HG02623 (cell line): Measurements from ENCODE around the gene TRAIP.
A peak's percentile ranks its signal among the peaks of the same experiment; 100 is the strongest.
"Not testable (repeated sequence)": the region's sequence is repeated elsewhere in the genome, so short reads cannot be mapped to it uniquely, and the experiment has no call there.

Experiments
- ATAC-seq: cut with Tn5 transposase; IDR thresholded peaks from one replicate; pipeline ENCODE4 v1.9.1; 2021; ENCODE audit warnings: moderate library complexity; ENCODE audit not compliant: unreplicated experiment

Gene TRAIP, protein sequence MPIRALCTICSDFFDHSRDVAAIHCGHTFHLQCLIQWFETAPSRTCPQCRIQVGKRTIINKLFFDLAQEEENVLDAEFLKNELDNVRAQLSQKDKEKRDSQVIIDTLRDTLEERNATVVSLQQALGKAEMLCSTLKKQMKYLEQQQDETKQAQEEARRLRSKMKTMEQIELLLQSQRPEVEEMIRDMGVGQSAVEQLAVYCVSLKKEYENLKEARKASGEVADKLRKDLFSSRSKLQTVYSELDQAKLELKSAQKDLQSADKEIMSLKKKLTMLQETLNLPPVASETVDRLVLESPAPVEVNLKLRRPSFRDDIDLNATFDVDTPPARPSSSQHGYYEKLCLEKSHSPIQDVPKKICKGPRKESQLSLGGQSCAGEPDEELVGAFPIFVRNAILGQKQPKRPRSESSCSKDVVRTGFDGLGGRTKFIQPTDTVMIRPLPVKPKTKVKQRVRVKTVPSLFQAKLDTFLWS

DNA sequence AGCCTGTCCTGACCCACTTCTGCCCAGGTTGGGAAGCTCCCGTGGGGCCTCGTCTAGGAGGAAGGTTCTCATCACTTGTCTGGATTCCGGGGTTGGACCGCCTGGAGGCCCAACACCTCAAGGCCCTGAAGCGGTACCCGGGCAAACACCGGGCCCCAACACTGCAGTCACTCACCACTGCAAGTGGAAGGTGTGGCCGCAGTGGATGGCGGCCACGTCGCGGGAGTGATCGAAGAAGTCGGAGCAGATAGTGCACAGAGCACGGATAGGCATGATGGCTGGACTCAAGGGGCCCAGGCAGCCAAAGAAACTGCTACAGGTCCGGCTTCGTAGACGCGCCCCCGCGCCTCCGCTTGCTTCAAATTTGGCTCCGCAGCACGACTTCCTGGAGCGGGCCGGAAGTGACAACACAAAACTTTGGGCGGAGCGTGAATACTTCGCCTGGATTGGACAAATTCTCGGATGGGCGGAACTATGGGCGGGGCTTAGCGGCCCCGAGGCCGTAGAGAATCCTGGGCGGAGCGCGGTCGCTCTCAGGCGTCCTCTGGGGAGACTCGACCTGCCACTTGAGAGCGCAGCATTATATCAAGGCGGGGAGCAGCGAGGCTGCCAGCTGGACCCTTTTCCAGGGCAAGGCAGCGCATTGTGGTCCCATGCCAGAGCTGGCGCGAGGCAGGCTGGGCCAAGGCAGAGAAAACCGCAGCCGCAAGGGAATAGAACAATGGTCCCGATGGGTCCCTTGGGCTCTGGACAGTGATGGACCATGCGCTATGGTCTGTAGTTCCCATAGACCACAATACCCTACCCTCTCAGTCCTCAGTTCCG is at the start of gene TRAIP:
Gene TRAIP (minus strand): TSS at position 384 of the 825 bp plus-strand sequence. CDS start 111 bp downstream, at position 273.
- ATAC-seq, result peak; percentile 88

DNA sequence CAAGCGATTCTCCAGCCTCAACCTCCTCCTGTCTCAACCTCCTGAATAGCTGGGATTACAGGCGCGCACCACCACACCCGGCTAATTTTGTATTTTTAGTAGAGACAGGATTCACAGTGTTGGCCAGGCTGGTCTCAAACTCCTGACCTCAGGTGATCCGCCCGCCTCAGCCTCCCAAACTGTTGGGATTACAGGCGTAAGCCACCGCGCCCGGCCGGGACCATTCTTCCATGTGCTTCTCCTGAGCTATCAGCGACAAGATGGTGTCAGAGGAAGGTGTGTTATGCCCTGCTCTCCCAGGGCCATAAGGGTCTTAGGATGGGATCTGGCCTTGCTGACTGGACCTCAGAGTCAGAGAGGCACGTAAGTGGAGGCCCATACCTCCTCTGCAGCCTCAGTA is 48.1 kb upstream of the TRAIP start:
- not testable (repeated sequence) for ATAC-seq

DNA sequence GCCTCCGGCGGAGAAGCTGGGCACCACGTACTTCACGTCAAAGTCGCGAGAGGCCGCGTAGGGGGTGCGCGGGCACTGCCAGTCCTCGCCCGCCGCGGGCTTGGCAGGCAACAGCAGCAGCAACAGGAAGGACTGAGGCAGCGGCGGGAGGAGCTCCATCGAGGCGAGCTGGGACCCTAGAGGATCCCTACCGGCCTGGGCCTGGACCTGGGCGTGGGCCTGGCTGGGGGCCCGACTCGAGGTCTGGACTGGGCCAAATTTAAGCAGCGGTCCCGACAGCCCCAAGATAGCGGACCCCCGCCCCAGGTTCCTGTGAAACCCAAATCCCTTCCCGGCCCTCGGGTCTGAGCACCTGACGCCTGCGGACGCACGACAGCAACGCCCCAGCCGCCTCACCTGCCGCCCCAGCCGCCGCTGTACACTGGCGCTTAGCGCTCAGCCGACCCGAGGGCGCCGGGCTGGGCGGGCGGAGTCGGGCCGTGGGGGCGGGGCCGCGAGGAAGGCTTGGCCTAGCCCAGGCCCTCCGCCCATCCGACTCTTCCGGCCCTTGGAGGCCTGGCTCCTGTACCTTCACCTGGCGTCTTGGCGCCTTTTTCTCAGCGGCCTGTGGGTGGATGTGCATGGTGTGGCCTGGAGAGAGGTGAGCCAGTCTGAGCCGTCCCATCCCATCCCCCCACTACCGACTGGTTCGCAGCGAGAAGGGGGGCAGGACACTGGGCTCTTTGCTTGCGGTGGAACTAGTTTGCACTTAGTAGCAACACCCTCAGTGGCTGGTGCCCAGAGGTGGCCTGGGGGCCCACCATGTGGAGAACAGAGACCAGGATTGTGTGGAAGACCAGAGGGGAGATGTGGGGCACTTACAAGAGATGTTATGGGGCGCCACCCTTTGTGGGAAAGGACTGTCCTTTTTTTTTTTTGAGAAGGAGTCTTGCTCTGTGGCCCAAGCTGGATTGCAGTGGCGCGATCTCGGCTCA is 47.4 kb upstream of the TRAIP start, which contains the start of gene MST1R:
Gene MST1R (minus strand): TSS at position 423 of the 974 bp plus-strand sequence. CDS start 264 bp downstream, at position 159.
- peak; percentile 49 for ATAC-seq

DNA sequence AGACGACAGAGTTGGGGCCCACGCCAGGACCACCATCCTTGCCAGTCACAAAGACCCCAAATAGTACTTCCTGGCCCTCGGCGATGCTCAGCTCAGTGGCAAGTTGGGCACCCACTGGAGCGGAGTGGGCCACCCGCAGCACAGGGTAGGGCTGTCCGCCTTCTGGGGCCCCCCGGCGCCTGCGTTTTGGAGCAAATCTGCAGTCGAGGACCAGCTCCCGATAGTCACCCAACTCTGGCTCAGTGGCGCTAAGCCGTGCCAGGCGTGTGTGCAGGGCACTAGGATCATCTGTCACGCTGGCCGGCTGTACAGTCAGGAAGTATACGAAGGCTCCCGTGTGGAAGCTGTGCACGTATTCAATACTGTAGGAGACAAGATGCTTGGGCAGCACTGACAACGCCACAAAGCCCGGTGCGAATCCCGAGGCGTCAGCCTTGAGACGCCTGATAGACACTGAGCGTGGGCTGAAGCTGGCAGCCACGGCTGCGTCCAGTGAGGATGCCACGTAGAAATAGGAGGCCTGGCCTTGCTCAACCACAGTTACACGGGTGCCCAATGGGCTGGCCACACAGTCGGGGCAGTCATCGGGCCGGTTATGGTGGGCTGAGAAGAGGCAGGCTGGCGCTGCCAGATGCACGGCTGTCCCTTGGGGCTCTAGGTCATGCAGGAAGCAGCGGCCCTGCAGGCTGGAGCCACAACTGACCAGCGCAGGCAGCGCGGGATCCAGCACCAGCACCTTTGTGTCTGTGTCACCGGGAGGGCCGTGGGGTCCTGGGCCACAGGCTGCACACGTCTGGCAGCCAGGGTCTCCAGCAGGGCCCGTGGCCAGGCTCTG is 46.4 kb upstream of the TRAIP start:
- no peak for ATAC-seq

DNA sequence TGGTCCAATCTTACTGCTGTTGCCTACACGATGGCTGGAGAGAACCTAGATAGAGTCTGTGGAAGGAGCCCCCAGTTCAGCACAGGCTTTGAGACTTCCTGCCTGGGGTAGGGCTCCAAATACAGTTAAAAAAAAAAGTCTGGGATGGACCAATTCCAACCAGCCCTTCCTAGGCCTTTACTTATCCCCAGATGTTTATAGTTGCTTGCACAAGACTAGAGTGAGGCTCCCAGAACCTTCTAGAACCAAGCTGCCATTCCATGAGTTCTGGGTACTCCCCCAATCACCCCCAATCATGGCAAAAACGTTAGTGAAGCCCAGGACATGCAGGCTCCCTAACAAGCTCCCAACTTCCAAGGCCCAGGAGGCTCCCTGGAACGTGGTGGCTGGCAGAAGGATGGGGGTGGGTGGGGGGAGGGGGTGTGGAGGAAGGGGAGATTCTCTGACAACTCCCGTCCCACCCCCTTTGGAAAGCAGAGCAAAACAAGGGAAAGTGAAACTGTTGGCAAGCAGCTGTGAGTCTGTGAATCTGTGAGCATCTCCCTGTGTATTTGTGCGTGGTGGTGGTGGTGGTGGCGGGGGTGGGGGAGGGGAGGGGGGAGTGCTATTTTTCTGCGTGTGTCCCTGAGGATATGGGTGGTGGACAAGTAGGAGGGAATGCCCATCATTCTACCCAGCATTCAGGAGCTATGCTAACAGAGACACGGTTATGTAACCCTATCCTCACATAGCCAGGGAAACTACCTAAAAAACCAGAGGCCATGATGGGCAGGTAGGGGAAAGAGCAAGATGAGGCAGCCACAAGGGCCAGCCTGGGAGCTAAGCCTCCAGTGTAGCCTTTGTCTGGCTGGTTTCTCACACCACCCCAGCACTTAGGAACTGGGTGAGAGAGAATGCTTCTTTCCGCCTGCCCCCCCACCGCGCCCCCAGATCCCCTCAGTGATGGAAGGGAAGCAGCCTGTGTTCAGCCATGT is 45.3 kb upstream of the TRAIP start:
- ATAC-seq, result no peak

DNA sequence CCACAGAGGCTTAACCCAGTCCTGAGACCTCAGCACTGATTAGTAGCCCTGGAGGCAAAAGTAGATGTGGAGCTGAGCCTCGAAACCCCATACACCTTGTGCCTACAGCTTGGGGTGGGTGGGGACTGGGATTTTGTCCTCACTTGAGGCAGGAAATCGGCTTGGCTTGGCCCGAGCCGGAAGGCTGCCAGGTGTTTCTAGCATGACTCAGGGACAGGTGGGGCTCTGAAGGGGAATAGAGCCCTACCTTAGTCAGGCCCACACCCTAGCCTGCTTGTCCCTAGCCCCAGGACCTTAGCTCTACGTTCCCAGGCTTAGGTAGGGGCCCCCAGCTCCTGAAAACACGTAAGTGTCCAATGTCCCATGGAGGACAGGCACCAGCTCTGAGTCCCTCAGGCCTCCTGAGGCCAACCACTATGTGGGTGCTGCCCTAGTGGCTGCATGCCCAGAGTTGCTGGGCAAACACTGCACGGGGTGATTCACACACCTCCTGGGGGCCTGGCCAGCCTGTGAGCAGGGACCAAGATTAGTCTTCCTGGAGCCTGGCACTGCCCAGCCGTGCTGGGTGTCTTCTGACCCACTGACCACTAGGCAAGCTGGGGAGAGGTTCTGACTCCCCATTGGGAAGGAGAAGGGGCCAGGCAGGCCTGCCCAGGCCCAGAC is 44.3 kb upstream of the TRAIP start:
- ATAC-seq, result no peak

DNA sequence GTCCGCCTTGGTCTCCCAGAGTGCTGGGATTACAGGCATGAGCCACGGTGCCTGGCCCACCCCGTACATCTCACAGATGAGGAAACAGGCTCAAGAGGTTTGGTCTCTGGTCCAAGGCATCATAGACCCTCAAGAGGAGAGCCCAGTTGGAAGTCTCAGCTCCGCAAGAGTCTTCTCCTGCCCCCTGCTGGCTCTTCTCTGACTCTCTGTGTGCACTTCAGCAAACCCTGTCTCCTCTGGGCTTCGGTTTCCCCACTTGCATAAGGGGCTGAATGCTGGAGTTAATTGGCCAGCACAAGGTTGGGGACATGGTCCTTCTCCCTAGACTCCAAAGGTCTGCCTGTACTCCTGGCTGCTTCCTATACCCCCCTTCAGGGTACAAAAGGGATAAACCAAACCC is 43.5 kb upstream of the TRAIP start:
- ATAC-seq, result no peak

DNA sequence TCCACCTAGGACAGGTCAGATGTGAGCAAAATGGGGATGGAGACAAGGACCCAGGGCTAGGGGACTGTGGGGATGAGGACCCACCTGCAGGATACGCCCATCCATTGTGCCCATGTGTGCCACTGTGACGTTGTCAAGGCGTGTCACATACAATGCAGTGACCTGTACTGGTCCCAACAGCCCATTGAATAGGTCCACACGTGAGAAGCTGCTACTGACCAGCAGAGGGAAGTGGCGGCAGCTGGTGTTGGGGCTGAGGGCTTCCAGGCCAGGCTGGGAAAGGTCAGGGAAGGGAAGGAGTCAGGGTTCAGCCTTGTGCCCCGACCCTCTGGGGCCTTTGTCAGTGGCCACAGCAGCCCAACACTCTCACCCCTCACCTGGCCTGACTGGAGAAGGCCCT is 42.6 kb upstream of the TRAIP start:
- ATAC-seq, result no peak

DNA sequence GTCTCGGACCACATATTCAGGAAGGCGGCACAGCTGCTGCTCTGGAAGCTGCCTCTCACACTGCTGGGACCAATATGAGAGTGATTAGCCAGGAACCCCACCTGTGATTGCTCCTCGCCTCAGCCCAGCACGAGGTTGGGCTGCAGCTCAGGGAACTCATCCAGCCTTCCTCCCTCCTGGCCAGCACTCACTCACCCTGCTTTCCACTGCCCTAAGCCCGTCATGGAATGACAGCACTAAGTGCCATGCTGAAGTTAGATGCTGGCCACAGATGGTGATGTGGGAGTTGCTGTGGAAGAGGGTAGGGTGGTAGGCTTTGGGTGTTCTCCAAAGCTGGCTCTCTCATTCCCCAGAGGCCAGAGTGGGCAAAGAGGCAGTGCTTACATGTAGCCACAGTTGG is 40.0 kb upstream of the TRAIP start:
- no peak for ATAC-seq

DNA sequence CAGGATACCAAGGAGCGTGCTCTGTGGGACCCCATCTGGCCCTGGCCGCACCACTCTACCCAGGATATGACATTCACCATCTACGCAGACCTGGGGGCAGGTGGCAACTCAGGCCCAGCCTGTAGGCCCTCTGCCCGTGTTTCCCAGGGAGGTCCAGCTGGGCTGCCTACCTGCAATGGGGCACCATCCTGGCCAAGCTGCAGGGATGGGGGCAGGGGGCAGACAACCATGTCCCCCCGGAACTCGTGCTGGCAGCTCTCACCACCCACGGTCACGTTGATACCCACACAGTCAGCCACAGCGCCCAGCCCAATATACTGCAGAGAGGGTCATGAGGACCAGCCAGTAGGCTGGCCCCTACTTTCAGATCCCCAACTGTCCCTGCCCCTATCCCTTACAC is 39.4 kb upstream of the TRAIP start:
- no peak for ATAC-seq

DNA sequence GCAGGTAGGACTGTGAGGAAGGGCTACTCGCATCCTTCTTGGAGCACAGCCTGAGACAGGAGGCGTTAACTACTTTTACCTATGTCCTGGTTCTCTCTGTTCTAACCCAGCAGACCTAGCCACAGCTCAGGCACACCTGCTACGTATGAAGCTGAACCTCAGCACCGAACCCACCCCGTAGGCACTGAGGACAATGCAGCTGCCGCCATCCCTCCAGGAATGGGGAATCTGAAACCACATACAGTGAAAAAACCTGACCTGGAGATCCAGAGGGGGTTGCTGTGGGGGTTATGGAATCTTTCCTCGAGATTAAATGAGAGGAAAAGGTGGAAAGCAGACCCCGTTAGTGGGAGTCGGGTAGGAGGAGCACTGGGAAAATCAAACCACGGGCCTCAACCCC is 32.9 kb upstream of the TRAIP start:
- ATAC-seq, result no peak

DNA sequence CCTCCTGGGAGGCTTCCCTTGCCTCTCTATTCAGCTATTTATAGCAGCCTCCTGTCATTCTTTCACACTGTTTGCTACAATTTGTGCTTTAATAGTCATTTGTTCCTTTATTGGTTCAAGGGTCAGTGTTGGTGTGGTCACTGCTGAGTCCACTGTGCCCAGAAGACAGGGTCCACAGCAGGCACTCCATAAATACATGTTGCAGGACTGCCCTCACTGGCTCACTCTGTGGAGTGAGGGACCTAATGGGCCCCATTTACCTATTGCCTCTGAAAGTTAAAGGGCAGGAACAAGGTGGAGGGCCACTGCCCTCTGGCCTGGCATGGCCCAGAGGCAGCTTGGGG is 30.5 kb upstream of the TRAIP start:
- ATAC-seq, result no peak

DNA sequence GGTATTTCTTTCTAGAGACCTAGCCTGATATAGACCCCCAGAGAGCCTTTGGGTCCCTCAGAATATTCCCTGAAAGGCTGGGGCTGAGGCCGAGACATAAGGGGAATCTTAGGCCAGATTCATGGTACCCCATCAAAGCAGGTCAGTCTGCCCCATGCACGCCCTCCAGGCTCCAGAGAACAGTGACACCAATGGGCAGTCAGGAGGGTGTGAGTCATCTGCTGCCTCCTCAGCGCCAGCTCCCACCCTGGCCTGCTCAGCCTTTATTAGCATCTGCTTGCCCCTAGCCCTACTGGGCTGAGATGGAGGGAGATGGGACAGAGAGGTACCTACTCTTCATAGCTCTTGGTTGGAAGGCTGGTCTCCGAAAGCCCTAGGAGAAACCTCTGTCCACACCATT is 27.6 kb upstream of the TRAIP start:
- ATAC-seq, result no peak

DNA sequence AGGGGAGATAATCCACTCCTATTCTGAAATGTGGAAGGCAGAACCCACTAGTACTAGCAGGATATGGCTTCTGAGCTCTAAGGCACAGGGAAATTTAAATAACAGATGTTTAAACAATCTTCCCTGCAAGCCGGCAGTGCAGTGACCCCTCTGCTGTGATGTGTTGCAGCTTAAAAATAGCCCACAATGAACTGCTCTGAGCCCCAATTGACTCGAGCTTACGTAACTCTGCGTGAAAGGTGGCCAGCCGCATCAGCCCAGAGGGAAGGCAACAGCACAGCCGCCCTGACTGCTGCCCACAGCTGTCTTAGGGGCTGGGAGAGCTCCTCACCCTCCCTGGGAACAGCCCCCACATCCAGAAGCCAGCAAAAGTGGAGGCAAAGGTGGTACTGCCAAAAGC is 25.8 kb upstream of the TRAIP start:
- no peak for ATAC-seq

DNA sequence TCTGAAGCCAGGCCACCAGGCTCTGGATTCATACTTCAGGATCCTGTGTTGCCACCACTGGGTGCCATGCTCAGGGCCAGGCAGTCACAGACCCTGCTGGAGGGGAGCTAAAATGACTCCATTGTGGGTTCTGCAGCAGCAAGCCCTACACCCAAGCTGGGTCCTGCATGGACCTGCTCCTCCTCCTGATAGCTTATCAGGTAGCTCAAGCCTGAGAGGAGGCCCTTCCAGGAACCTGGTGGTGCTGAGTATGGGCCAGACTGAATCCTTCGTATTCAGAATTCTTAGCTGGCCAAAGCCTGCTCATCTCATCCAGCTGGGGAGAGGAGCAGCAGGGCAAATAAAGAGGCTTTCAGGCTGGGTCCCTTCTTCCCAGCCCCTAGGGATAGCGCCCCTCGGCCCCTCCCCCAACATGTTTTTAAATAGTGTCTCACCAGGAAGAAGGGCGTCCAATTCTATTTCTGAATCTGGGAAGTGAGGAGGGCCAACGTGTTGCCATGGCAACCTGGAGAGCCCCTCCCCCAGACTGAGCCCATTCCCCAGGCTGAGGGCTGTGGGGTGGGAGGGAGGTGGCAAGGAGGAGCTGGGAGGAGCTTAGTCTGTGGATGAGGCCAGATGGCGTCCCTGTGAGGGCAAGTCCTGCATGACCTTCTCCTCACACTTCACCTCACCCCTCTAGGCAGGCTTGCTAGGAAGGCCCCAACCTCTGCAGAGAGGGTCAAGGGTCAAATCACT is 24.4 kb upstream of the TRAIP start:
- ATAC-seq, result no peak

DNA sequence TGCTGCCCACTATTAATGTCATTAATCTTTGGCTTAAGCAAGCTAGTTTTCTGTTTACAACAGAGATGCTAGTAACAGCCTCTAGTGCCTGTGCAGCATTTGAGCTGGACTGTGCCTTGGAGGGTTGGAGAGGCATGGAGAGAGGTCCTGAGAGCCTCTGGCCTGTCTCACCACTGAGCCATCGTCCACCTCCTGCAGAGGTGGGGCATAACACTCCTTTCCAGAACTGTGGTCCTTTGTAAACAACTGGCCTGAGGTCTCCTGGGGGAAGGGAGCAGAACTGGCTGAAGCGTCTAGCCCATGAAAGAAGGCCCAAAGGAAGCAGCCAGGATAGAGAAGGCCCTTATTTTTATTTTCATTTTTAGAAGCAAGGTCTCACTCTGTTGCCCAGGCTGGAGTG is 23.4 kb upstream of the TRAIP start:
- no peak for ATAC-seq

DNA sequence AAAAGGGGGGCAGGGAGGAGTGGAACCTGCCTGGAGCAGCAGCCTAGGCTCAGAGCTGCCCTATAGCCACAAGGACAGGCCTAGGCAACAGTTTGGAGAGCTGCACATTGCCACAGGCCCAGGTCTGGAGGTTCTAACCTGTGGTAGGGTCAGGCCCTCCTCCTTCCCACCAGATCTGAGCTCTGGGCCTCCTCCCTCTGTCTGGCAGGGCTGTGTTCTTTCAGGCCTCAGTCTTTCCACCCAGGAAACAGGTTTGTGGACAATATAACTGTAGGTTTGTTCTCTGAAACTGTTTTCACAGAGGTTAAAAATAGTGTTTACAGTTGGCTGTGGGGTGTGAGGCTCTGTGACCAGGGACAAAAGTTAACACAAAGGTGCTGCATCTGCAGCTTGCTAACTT is 22.3 kb upstream of the TRAIP start:
- ATAC-seq, result no peak

DNA sequence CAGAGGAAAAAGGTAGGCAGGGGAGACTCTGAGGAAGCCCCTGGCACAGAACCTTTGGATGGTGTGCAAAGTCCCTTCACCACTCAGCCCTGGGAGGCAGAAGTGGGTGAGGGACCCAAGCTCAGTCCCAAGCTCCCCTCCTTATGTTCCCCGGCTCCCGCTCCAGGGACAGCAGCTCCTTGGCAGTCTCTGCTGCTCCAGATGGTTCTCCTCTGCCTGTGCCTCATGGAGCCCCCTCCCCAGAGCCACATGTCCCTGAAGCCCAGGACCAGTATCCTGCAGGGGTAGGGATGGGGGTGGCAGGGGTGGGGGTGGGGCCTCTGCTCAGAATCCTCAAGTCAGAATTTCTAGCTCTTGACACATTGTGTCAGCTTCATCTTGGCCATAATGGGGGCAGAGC is 21.4 kb upstream of the TRAIP start:
- no peak for ATAC-seq
